ENCODE data around the gene C22orf39.

GRCh38 chr22:19430890-19431541 lies 16.5 kb downstream of the C22orf39 start:
- TF ChIP-seq, protein P1, sequence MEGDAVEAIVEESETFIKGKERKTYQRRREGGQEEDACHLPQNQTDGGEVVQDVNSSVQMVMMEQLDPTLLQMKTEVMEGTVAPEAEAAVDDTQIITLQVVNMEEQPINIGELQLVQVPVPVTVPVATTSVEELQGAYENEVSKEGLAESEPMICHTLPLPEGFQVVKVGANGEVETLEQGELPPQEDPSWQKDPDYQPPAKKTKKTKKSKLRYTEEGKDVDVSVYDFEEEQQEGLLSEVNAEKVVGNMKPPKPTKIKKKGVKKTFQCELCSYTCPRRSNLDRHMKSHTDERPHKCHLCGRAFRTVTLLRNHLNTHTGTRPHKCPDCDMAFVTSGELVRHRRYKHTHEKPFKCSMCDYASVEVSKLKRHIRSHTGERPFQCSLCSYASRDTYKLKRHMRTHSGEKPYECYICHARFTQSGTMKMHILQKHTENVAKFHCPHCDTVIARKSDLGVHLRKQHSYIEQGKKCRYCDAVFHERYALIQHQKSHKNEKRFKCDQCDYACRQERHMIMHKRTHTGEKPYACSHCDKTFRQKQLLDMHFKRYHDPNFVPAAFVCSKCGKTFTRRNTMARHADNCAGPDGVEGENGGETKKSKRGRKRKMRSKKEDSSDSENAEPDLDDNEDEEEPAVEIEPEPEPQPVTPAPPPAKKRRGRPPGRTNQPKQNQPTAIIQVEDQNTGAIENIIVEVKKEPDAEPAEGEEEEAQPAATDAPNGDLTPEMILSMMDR (IDR thresholded peaks at IDR 0.05), result peak in 2 of 5 experiments; percentile 10 to 33
- peak in 2 of 3 donors; percentile 21 to 29 for TF ChIP-seq POLR2AphosphoS5 (IDR thresholded peaks at IDR 0.05)
- peak; percentile 18 for TF ChIP-seq POLR2A (IDR thresholded peaks at IDR 0.05)
- no peak for TF ChIP-seq EP300 (IDR thresholded peaks at IDR 0.05; ENCODE audit: low read depth)
